ENCODE data around the gene VPS8. TPM values are rescaled to one million over a fixed set of nuclear protein-coding genes. Genes with fewer than 3 reads are reported as not detected.

VPS8 gene
- total RNA-seq, 2 donors from 2014 or later, result 22.7 to 23.0 TPM

- H3K27ac ChIP-seq, result no peak overlapping the region
- no peak for DNase-seq (ENCODE audit: low spot score)
- peaks cover 19% of the 10 kb centered on the region for H3K36me3 ChIP-seq
- no peaks in the 10 kb centered on the region for H3K9me3 ChIP-seq
- no peak overlapping the region for H3K4me3 ChIP-seq
- TF ChIP-seq CTCF (IDR thresholded peaks at IDR 0.05), result no peak
- H3K4me1 ChIP-seq, result no peaks in the 10 kb centered on the region
- no peaks in the 10 kb centered on the region for H3K27me3 ChIP-seq
Observed at GRCh38 chr3:184965639-184966430, 153.9 kb downstream of the VPS8 start.

- no peak for TF ChIP-seq CTCF (IDR thresholded peaks at IDR 0.05)
- Histone ChIP-seq H3K4me1 (no peaks in the 10 kb centered on the region), H3K27me3 (no peaks in the 10 kb centered on the region), H3K27ac (no peak overlapping the region), H3K4me3 (no peak overlapping the region), H3K36me3 (peaks cover 32% of the 10 kb centered on the region), H3K9me3 (no peaks in the 10 kb centered on the region)
- no peak for DNase-seq (ENCODE audit: low spot score)
Observed at GRCh38 chr3:184968115-184968514, 156.1 kb downstream of the VPS8 start.

- Histone ChIP-seq H3K4me3 (no peak overlapping the region), H3K9me3 (no peaks in the 10 kb centered on the region), H3K36me3 (peaks cover 25% of the 10 kb centered on the region), H3K4me1 (no peaks in the 10 kb centered on the region), H3K27me3 (no peaks in the 10 kb centered on the region), H3K27ac (no peak overlapping the region)
- no peak for TF ChIP-seq CTCF (IDR thresholded peaks at IDR 0.05)
- DNase-seq (ENCODE audit: low spot score), result no peak
Observed at GRCh38 chr3:184970186-184970585, 158.2 kb downstream of the VPS8 start.

- DNase-seq (ENCODE audit: low spot score), result no peak
- H3K9me3 ChIP-seq, result no peaks in the 10 kb centered on the region
- H3K4me1 ChIP-seq, result no peaks in the 10 kb centered on the region
- H3K36me3 ChIP-seq, result no peaks in the 10 kb centered on the region
- H3K27me3 ChIP-seq, result no peaks in the 10 kb centered on the region
- no peak overlapping the region for H3K4me3 ChIP-seq
- TF ChIP-seq CTCF (IDR thresholded peaks at IDR 0.05), result no peak
- no peak overlapping the region for H3K27ac ChIP-seq
Observed at GRCh38 chr3:184977796-184978195, 165.8 kb downstream of the VPS8 start.

- Histone ChIP-seq H3K4me3 (no peak overlapping the region), H3K27ac (no peak overlapping the region), H3K9me3 (no peaks in the 10 kb centered on the region), H3K27me3 (no peaks in the 10 kb centered on the region), H3K4me1 (no peaks in the 10 kb centered on the region), H3K36me3 (no peaks in the 10 kb centered on the region)
- DNase-seq (ENCODE audit: low spot score), result no peak
- TF ChIP-seq CTCF (IDR thresholded peaks at IDR 0.05), result no peak
Observed at GRCh38 chr3:184981071-184981470, 169.1 kb downstream of the VPS8 start.

GRCh38 chr3:184982076-184982475, 170.1 kb downstream of the VPS8 start:
- no peak for TF ChIP-seq CTCF (IDR thresholded peaks at IDR 0.05)
- Histone ChIP-seq H3K27ac (no peak overlapping the region), H3K9me3 (no peaks in the 10 kb centered on the region), H3K4me1 (no peaks in the 10 kb centered on the region), H3K36me3 (no peaks in the 10 kb centered on the region), H3K27me3 (no peaks in the 10 kb centered on the region), H3K4me3 (no peak overlapping the region)
- no peak for DNase-seq (ENCODE audit: low spot score)

Measured in right atrium auricular region (tissue), 2 donors.